Pancreas (tissue), 10 donors: Measurements from ENCODE around the gene TTLL12. TPM values are rescaled to one million over a fixed set of nuclear protein-coding genes. Genes with fewer than 3 reads are reported as not detected.
A peak's percentile ranks its signal among the peaks of the same experiment; 100 is the strongest.

Source experiments
- ATAC-seq, 4 donors: fragments of 200-7000 bp; cut with Tn5 transposase; one replicate each; pipeline versions ENCODE4 v1.8.0 to v1.9.1; 2020; ENCODE audit warnings: mild to moderate bottlenecking in 4 of 4, moderate library complexity in 4 of 4
- DNase-seq, 6 donors: peaks; one replicate each; pipeline ENCODE4 v3.0.0-alpha.2; 2020
- FAIRE-seq: peaks from 2 replicates; lab custom pipeline; 2012; peaks lifted over from hg19 to GRCh38; lab: Jason Lieb, UNC
- H3K27ac ChIP-seq, 4 donors: fragments of 200-600 bp; sonication (generic); 1 replicate in 3 of 4; 2 replicates in 1 of 4; pipeline versions ENCODE4 v1.5.0 to v1.8.0; 2020
- H3K27me3 ChIP-seq, 4 donors: fragments of 200-600 bp; one replicate each; pipeline ENCODE4 v1.8.0; 2021
- H3K36me3 ChIP-seq, 3 donors: fragments of 200-600 bp; sonication (generic) in 1 of 3; one replicate each; pipeline versions ENCODE4 v1.5.0 to v1.8.0; 2020 to 2021
- H3K4me1 ChIP-seq, 3 donors: fragments of 200-600 bp; one replicate each; pipeline ENCODE4 v1.8.0; 2021
- H3K4me3 ChIP-seq, 4 donors: fragments of 200-600 bp; sonication (generic) in 2 of 4; one replicate each; pipeline versions ENCODE4 v1.5.0 to v1.8.0; 2020 to 2021
- H3K9me3 ChIP-seq, 4 donors: fragments of 200-600 bp; one replicate each; pipeline ENCODE4 v1.8.0; 2021
- CTCF ChIP-seq, 4 donors: fragments of 200-600 bp; sonication (generic) in 3 of 4; IDR thresholded peaks; one replicate each; pipeline versions ENCODE4 v1.5.0 to v1.8.0; 2021; ENCODE audit warnings: antibody characterized with exemption in 4 of 4
- WGBS, 2 donors: extraction: QIAGEN DNeasy Blood & Tissue Kit; methylation state at CpG; one replicate each; pipeline ENCODE4 v1.1.7; 2013; 5-methylcytosine and 5-hydroxymethylcytosine counted together
- intact Hi-C, 3 donors: fragments of 100-400 bp; cut with DNase I; formaldehyde crosslinking; loops; one replicate each; pipeline versions ENCODE4 v1.11.1 to v1.14.2; 2022
- polyA plus RNA-seq, 2 donors: library from polyadenylated mRNA; stranded (reverse); fragments of 200-250 nt; gene quantifications; one replicate each; pipeline ENCODE4 v1.2.3, GENCODE V29; 2013
- total RNA-seq, 6 donors: library from RNA; stranded (reverse); fragmentation: NEBNext Ultra II Directional in 4 of 6; extraction: Animal tissue kit (Norgen Biotek cat#: 25700) in 4 of 6; gene quantifications; one replicate each; pipeline versions ENCODE4 v1.2.1 to v1.2.4, GENCODE V29; 2021 to 2023
- donor health status: healthy with polysubstance abuse.
- donor health status: DM: no; HTN: no; CAD: no; lungs with moderate emphysema.
- donor health status: DM: no; HTN: no; CAD: no.
- donor health status: control.
- donor health status: control.
- donor health status: Bipolar disorder and iron deficiency.
- donor health status: DM: yes; HTN: yes; CAD: no.
- donor health status: DM: no; HTN: no; CAD: no.
- donor health status: DM: no; HTN: no; CAD: no.
- donor health status: DM: yes; HTN: yes; CAD: no.

The TTLL12 gene
- total and polyA plus RNA-seq, 8 donors, result 10.6 to 22.2 (median 14.3) TPM

- FAIRE-seq (no peak), ATAC-seq (no peak), DNase-seq (peak in 1 of 6 donors; percentile 38)
These were observed 23.9 kb upstream of the TTLL12 start for GRCh38 chr22:43210631-43211515.

DNA sequence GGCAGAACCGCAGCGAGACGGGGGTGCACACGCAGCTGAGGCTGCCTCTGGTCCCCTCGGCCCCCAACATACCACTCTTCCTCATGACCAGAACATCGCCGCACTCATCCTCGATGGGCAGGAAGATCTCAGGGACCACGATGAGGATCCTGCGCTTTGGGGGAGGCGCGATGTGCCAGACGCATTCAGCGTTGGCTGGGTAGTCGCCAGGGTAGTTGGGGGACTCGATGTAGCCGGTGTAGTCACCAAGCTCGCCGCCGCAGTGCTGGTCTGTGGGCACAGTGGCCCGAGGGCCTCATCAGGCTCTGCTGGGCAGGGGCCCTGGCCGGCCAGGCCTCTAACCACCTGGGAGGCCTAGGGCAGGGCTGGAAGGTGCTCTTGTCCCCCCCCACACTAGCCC lies 23.0 kb upstream of the TTLL12 start:
- no peak for FAIRE-seq
- no peaks in the 10 kb centered on the region for H3K9me3 ChIP-seq
- H3K27me3 ChIP-seq, result no peaks in the 10 kb centered on the region
- ATAC-seq, result no peak
- WGBS, 2 donors, result 76 to 80% methylated on average over 22 of the region's 22 CpGs
- TF ChIP-seq CTCF (IDR thresholded peaks at IDR 0.05), result no peak
- H3K36me3 ChIP-seq, result no peaks in the 10 kb centered on the region
- H3K27ac ChIP-seq, result no peak overlapping the region
- DNase-seq, result peak in 1 of 6 donors; percentile 44
- no peaks in the 10 kb centered on the region for H3K4me1 ChIP-seq
- no peak overlapping the region for H3K4me3 ChIP-seq
- intact Hi-C loops, result no loop called here

More at GRCh38 chr22:43210631-43211515, 23.9 kb upstream of the TTLL12 start:
- WGBS, 2 donors, result 80 to 87% methylated on average over 34 of the region's 34 CpGs
- no peaks in the 10 kb centered on the region for H3K9me3 ChIP-seq
- TF ChIP-seq CTCF (IDR thresholded peaks at IDR 0.05), result no peak
- intact Hi-C loops, result no loop called here
- no peaks in the 10 kb centered on the region for H3K4me1 ChIP-seq
- H3K4me3 ChIP-seq, result no peak overlapping the region
- H3K27ac ChIP-seq, result no peak overlapping the region
- H3K27me3 ChIP-seq, result no peaks in the 10 kb centered on the region
- H3K36me3 ChIP-seq, result no peaks in the 10 kb centered on the region

GRCh38 chr22:43209523-43209890 lies 22.6 kb upstream of the TTLL12 start:
- Histone ChIP-seq H3K9me3 (no peaks in the 10 kb centered on the region), H3K4me1 (no peaks in the 10 kb centered on the region), H3K27ac (no peak overlapping the region), H3K4me3 (no peak overlapping the region), H3K36me3 (no peaks in the 10 kb centered on the region), H3K27me3 (no peaks in the 10 kb centered on the region)
- no peak for TF ChIP-seq CTCF (IDR thresholded peaks at IDR 0.05)
- FAIRE-seq (no peak), ATAC-seq (no peak), DNase-seq (no peak)
- WGBS, 2 donors, result 77 to 81% methylated on average over 15 of the region's 15 CpGs
- intact Hi-C loops, result no loop called here

GRCh38 chr22:43208703-43209522 lies 22.0 kb upstream of the TTLL12 start:
- no peak for ATAC-seq
- no peaks in the 10 kb centered on the region for H3K9me3 ChIP-seq
- H3K36me3 ChIP-seq, result no peaks in the 10 kb centered on the region
- no peak for FAIRE-seq
- intact Hi-C loops, result no loop called here
- no peak overlapping the region for H3K4me3 ChIP-seq
- no peaks in the 10 kb centered on the region for H3K27me3 ChIP-seq
- 69 to 75% methylated on average over 26 of the region's 26 CpGs for WGBS, 2 donors
- no peak for TF ChIP-seq CTCF (IDR thresholded peaks at IDR 0.05)
- no peak for DNase-seq
- H3K4me1 ChIP-seq, result no peaks in the 10 kb centered on the region
- no peak overlapping the region for H3K27ac ChIP-seq
